ENCODE results near the gene TUBB4B. TPM values are rescaled to one million over a fixed set of nuclear protein-coding genes. Genes with fewer than 3 reads are reported as not detected.
A peak's percentile ranks its signal among the peaks of the same experiment; 100 is the strongest.

TUBB4B gene
- total RNA-seq, result 725 and 1,240 TPM in 2 replicates

DNA sequence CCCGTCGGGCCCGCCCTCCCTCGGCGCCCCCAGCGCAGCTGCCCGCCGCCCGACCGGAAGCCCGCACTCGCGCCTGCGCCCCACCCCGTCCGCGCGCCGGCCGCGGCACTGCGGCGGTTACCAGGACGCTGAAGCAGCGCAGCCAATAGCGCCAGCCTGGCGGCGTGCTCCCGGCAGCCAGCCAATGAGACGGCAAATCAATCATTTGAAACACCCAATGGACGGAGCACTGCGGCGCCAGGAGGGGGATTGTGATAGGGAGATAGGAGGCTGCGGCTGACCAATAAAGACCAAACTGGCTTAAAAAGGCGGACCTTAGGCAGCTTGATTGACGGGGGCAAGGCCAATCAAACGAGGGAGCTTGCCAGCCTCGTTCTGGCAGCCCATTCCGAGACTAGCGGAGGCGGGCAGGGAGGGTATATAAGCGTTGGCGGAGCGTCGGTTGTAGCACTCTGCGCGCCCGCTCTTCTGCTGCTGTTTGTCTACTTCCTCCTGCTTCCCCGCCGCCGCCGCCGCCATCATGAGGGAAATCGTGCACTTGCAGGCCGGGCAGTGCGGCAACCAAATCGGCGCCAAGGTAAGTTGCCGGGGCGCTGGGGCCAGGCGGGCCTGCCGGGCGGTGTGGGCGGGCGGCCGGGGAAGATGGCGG, at the start of gene TUBB4B:
Gene TUBB4B (plus strand): TSS at position 447 of the 649 bp plus-strand sequence. CDS start 74 bp downstream, at position 521.
- TF ChIP-seq CTCF (conservative IDR thresholded peaks at IDR 0.05; ENCODE audit: low read depth, low read length), result no peak
- peak; percentile 98 for DNase-seq (ENCODE audit: low read depth)
- H3K4me3 ChIP-seq (ENCODE audit: low read depth, low read length), result peak within 1 kb of the TSS; percentile 93

GRCh38 chr9:137191691-137192447, 49.2 kb upstream of the TUBB4B start:
- H3K4me3 ChIP-seq (ENCODE audit: low read depth, low read length), result no peak overlapping the region
- no peak for TF ChIP-seq CTCF (conservative IDR thresholded peaks at IDR 0.05; ENCODE audit: low read depth, low read length)
- DNase-seq (ENCODE audit: low read depth), result no peak

DNA sequence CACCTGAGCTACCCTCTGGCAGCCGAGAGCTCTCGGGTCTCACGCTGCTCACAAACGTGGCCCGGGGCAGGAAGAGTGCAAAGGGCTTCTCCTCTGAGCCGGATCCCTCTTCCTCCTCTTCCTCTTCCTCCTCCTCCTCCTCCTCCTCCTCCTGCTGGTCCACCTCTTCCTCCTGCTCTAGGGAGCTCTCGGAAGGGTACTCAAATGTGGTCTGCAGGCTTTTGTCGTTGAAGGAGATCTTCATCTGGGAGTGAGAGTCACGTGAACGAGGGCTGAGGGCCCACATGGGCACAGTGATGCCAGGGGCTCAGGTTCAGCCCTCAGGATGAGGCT, 48.7 kb upstream of the TUBB4B start:
- no peak overlapping the region for H3K4me3 ChIP-seq (ENCODE audit: low read depth, low read length)
- no peak for TF ChIP-seq CTCF (conservative IDR thresholded peaks at IDR 0.05; ENCODE audit: low read depth, low read length)
- no peak for DNase-seq (ENCODE audit: low read depth)

DNA sequence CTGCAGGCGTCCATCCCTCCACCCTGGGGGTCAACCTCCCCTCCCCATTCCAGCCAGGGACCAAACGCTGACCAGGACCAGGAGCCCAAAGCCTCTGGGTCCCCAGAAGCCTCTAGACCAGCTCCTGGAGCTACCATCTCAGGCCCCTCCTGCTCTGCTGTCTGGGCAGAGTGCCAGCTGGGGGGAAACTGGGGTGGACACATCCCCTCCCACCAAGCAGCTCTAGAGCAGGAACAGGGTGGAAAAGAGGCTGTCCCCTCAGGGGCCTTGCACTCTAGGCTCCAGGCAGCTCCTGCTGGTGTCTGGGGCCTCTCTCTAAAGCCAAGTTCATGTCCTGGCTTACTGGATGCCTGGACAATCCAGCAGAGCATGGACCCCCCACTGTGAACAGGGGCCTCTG, 48.2 kb upstream of the TUBB4B start:
- no peak for TF ChIP-seq CTCF (conservative IDR thresholded peaks at IDR 0.05; ENCODE audit: low read depth, low read length)
- no peak for DNase-seq (ENCODE audit: low read depth)
- H3K4me3 ChIP-seq (ENCODE audit: low read depth, low read length), result no peak overlapping the region

GRCh38 chr9:137193771-137194170, 47.3 kb upstream of the TUBB4B start:
- no peak for TF ChIP-seq CTCF (conservative IDR thresholded peaks at IDR 0.05; ENCODE audit: low read depth, low read length)

GRCh38 chr9:137194388-137194787, 46.7 kb upstream of the TUBB4B start:
- no peak overlapping the region for H3K4me3 ChIP-seq (ENCODE audit: low read depth, low read length)
- TF ChIP-seq CTCF (conservative IDR thresholded peaks at IDR 0.05; ENCODE audit: low read depth, low read length), result no peak
- DNase-seq (ENCODE audit: low read depth), result no peak

More at GRCh38 chr9:137193771-137194170, 47.3 kb upstream of the TUBB4B start:
- H3K4me3 ChIP-seq (ENCODE audit: low read depth, low read length), result no peak overlapping the region
- DNase-seq (ENCODE audit: low read depth), result no peak

Data from epithelial cell of proximal tubule (primary cell).